ENCODE data around the gene ZNF565. TPM values are rescaled to one million over a fixed set of nuclear protein-coding genes. Genes with fewer than 3 reads are reported as not detected.
A peak's percentile ranks its signal among the peaks of the same experiment; 100 is the strongest.

Gene ZNF565
- total and polyA plus RNA-seq, 2 of the 13 experiments (the other 11 are each of a cell fraction or from before 2014, with no cell fraction given), result 1.8 to 5.2 TPM

GRCh38 chr19:36214386-36215275 is at the start of gene ZNF565, which contains the start of gene ZNF146 (continued):
- TF ChIP-seq SYNCRIP (IDR thresholded peaks at IDR 0.05; ENCODE audit: insufficient read depth, low read depth, low read length) (no peak), ZNF646 (CRISPR knock-in tag; IDR thresholded peaks at IDR 0.05) (peak; percentile 97; the same call in 1 of the 2 replicates), ZNF235 (CRISPR knock-in tag; IDR thresholded peaks at IDR 0.05; ENCODE audit: borderline replicate concordance) (peak; percentile 87; the same call in 1 of the 2 replicates), SUZ12 (IDR thresholded peaks at IDR 0.05; ENCODE audit: low read depth, low read length) (peak; percentile 71), ELF4 (CRISPR knock-in tag; IDR thresholded peaks at IDR 0.05; ENCODE audit: borderline replicate concordance) (no peak; the same call in 1 of the 2 replicates), POLR2AphosphoS2 (IDR thresholded peaks at IDR 0.05; ENCODE audit: low read depth, low read length) (no peak), GATA4 (IDR thresholded peaks at IDR 0.05; ENCODE audit: borderline replicate concordance, low read depth) (no peak; the same call in 1 of the 2 replicates), ARID2 (CRISPR knock-in tag; IDR thresholded peaks at IDR 0.05; ENCODE audit: borderline replicate concordance) (no peak), ZSCAN25 (CRISPR knock-in tag; IDR thresholded peaks at IDR 0.05) (peak; percentile 59; the same call in 1 of the 2 replicates), MIER2 (CRISPR knock-in tag; IDR thresholded peaks at IDR 0.05) (no peak), ZC3H4 (CRISPR knock-in tag; IDR thresholded peaks at IDR 0.05; ENCODE audit: borderline replicate concordance) (peak; percentile 74), FOXP1 (IDR thresholded peaks at IDR 0.05) (no peak), FOXP1 (CRISPR knock-in tag; IDR thresholded peaks at IDR 0.05) (no peak), SKI (IDR thresholded peaks at IDR 0.05; ENCODE audit: partially characterized antibody) (no peak), LRRFIP1 (CRISPR knock-in tag; conservative IDR thresholded peaks at IDR 0.05) (no peak), TBP (CRISPR knock-in tag; IDR thresholded peaks at IDR 0.05) (no peak), FLYWCH1 (CRISPR knock-in tag; IDR thresholded peaks at IDR 0.05) (no peak)

Data from HepG2 (cell line).